Thymus (tissue), 11 donors: ENCODE results near the gene BRD7. TPM values are rescaled to one million over a fixed set of nuclear protein-coding genes. Genes with fewer than 3 reads are reported as not detected.

Experiments used
- DNase-seq, 9 donors: peaks; one replicate each; pipeline ENCODE4 v3.0.0-alpha.2; 2013; ENCODE audit warnings: low spot score in 9 of 9, low read depth in 6 of 9, missing footprints in 1 of 9
- H3K27ac ChIP-seq, 2 donors: one replicate each; pipeline ENCODE4 v1.5.1; 2013; ENCODE audit warnings: control low read depth in 1 of 2, low read depth in 1 of 2, low read length in 1 of 2, mild to moderate bottlenecking in 1 of 2, moderate library complexity in 1 of 2
- H3K27me3 ChIP-seq, 2 donors: one replicate each; pipeline ENCODE4 v1.5.1; 2013; ENCODE audit warnings: low read length in 1 of 2; ENCODE audit not compliant: control insufficient read depth in 2 of 2, insufficient read depth in 1 of 2
- H3K36me3 ChIP-seq, 2 donors: one replicate each; pipeline ENCODE4 v1.5.1; 2013; ENCODE audit warnings: low read length in 1 of 2, mild to moderate bottlenecking in 1 of 2, moderate library complexity in 1 of 2; ENCODE audit not compliant: control insufficient read depth in 2 of 2, insufficient read depth in 2 of 2
- H3K4me1 ChIP-seq, 2 donors: one replicate each; pipeline ENCODE4 v1.5.1; 2013; ENCODE audit warnings: low read length in 2 of 2; ENCODE audit not compliant: control insufficient read depth in 2 of 2, insufficient read depth in 2 of 2
- H3K4me3 ChIP-seq, 2 donors: one replicate each; pipeline ENCODE4 v1.5.1; 2013; ENCODE audit warnings: low read length in 2 of 2, control low read depth in 1 of 2, mild to moderate bottlenecking in 1 of 2
- H3K9me3 ChIP-seq, 2 donors: one replicate each; pipeline ENCODE4 v1.5.1; 2013; ENCODE audit warnings: low read length in 1 of 2, mild to moderate bottlenecking in 1 of 2; ENCODE audit not compliant: control insufficient read depth in 2 of 2, insufficient read depth in 1 of 2
- WGBS: extraction: QIAGEN DNeasy Blood & Tissue Kit; methylation state at CpG from one replicate; pipeline ENCODE4 v1.1.7; 2013; 5-methylcytosine and 5-hydroxymethylcytosine counted together
- polyA plus RNA-seq: library from polyadenylated mRNA; stranded (reverse); fragments of 200-250 nt; gene quantifications from one replicate; pipeline ENCODE4 v1.2.3, GENCODE V29; 2013
- total RNA-seq: library from RNA; stranded (reverse); fragments of 120-200 nt; gene quantifications from one replicate; pipeline ENCODE4 v1.2.4, GENCODE V29; 2013
- donor health status: healthy.

Gene BRD7
- total and polyA plus RNA-seq, 2 donors = 58.8 to 88.3 TPM

DNA sequence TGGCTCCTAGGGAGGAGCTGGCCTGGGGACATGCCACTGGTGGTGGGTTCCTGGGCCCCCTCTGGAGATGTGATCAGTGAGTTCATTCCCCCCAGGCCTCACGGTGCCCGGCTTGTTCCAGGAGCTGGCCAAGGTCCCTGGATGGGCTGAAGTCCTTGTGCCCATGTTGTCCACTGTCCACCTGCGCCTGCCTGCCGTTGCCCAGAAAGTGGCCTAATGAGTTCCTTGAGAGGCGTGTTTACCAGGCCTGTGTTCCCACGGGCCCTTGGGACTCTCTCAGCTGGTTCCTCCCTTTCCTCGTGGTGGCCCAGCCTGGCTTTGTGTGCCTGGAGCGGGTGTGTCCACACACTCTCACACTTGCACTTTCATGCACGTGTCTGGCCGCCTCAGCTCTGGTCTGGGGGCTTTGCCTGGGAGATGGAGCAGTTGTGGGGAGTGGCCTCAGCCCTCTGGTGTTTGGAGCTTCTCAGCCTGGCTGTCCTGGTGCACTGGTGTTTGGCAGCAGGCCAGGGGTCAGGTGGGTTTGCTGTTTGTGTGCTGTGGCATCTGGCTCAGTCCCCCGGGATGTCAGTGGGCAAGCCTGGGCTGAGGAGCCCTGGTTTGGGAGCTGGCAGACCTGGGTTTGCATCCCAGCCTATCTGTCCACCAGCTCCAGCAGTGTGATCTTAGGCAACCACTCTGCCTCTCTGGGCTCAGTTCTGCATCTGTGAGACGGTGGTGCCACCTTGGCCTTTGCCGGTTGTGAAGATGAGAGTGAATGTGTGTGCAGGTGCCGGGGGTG lies 84.5 kb downstream of the BRD7 start:
- Histone ChIP-seq H3K27ac (no peak overlapping the region), H3K4me1 (peaks cover 13 to 49% of the 10 kb centered on the region in 2 donors), H3K27me3 (no peaks in the 10 kb centered on the region), H3K4me3 (no peak overlapping the region), H3K9me3 (peaks cover 0 to 5% of the 10 kb centered on the region in 2 donors), H3K36me3 (peaks cover 11 to 12% of the 10 kb centered on the region in 2 donors)
- 48% methylated on average over 14 of the region's 14 CpGs for WGBS
- peak in 1 of 9 donors; percentile 46 for DNase-seq

DNA sequence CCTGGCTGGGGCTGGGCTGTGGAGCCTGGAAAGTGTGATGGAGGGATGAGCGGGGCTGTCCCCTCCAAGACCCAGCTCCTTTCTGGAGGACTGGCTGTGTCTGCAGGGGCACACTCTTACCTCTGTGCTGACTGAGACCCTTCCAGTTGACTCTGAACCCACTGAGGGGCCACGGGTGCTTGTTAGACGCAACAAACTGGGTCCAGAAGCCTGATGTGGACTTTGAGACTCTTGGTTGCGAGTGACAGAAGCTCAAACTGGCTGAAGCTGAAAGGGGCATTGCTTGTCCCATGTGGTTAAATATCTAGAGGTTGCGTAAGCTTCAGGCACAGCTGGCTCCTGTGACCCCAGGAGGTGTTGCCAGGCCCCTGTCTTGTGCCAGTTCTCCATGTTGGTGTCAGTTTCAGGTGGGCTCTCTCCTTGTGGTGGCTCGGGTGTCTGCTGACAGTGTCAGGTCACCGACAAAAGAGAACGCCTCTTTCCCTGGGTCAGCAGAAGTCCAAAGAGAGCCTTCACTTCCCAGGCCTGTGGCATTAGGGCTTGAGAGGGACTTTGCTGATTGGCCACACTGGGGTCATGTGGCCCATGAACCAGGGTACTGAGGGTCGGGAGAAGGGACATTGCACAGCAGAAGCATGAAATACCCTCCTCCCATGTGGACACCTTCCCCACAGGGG lies 85.7 kb downstream of the BRD7 start:
- Histone ChIP-seq H3K4me1 (peaks cover 13 to 51% of the 10 kb centered on the region in 2 donors), H3K27ac (peak overlapping the region in 1 of 2 donors; percentile 5), H3K4me3 (no peak overlapping the region), H3K36me3 (peaks cover 9 to 10% of the 10 kb centered on the region in 2 donors), H3K27me3 (no peaks in the 10 kb centered on the region), H3K9me3 (peaks cover 0 to 5% of the 10 kb centered on the region in 2 donors)
- WGBS = 86% methylated on average over 9 of the region's 9 CpGs
- DNase-seq = no peak

DNA sequence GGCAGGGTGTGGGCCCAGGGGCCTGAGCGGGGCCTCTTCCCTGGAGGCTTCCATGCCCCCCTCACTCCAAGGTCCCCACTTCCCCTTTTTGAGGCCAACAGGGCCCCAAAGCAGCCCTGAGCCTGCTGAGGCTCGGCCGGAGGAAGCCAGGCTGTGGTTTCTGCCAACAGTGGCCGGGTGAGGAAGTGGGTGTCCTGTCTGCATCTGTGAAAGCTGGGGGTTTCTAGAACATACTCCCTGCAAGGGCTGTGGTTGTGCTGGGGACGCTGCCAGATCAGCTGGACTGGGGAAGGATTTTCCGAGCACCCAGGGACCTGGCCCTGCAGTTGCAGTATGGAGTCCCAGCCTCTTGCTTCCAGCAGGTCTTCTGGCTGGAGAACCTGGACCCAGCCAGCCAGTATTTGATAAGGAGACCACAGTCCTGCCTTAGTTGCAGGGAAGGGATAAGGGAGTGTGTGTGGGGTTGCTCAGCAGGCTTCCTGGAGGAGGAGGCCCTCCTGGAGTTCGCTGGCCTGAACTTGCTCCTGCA lies 86.7 kb downstream of the BRD7 start:
- peaks cover 13 to 55% of the 10 kb centered on the region in 2 donors for H3K4me1 ChIP-seq
- H3K9me3 ChIP-seq = peaks cover 0 to 5% of the 10 kb centered on the region in 2 donors
- DNase-seq = peak in 3 of 9 donors; percentile 42 to 68 (median 52)
- peak overlapping the region; percentile 19 to 55 for H3K27ac ChIP-seq
- no peak overlapping the region for H3K4me3 ChIP-seq
- no peaks in the 10 kb centered on the region for H3K27me3 ChIP-seq
- 12% methylated on average over 7 of the region's 7 CpGs for WGBS
- peaks cover 5 to 6% of the 10 kb centered on the region in 2 donors for H3K36me3 ChIP-seq

DNA sequence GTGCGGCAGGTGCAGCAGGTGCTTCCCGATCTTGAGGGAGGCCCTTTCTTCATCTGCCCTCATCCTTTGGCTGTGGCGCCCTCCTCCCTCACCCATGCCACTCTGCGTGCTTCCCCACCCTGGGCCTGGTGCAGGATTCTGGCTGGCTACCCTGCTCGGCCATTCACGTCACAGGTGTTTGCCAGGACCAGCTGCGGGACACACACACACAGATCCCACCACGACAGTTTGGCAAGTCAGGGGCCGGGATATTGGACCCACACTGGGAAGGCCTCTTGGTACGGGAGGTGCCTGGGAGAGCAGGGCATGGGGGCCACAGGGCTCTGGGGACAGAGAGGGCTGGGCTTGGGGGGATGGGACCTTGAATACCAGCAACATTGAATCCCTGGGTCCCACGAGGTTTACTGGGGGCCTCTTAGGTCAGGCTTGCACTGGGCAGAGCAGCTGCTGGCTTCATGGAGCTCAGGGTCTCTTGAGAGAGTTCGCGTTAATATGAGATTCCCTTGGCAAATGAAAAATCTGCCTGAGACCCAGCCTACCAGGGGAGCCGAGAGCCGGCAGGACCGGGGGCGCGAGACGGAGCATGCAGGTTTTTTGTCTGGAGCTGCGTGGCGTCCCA lies 87.3 kb downstream of the BRD7 start:
- peak overlapping the region; percentile 19 to 55 for H3K27ac ChIP-seq
- H3K27me3 ChIP-seq = no peaks in the 10 kb centered on the region
- H3K9me3 ChIP-seq = peaks cover 0 to 3% of the 10 kb centered on the region in 2 donors
- peaks cover 13 to 55% of the 10 kb centered on the region in 2 donors for H3K4me1 ChIP-seq
- 36% methylated on average over 21 of the region's 21 CpGs for WGBS
- H3K36me3 ChIP-seq = peaks cover 2 to 4% of the 10 kb centered on the region in 2 donors
- no peak overlapping the region for H3K4me3 ChIP-seq
- no peak for DNase-seq

- Histone ChIP-seq H3K27ac (no peak overlapping the region), H3K4me1 (peaks cover 13 to 55% of the 10 kb centered on the region in 2 donors)
- 90% methylated on average over 5 of the region's 5 CpGs for WGBS
Observed at GRCh38 chr16:50280932-50281331, 87.9 kb downstream of the BRD7 start.

DNA sequence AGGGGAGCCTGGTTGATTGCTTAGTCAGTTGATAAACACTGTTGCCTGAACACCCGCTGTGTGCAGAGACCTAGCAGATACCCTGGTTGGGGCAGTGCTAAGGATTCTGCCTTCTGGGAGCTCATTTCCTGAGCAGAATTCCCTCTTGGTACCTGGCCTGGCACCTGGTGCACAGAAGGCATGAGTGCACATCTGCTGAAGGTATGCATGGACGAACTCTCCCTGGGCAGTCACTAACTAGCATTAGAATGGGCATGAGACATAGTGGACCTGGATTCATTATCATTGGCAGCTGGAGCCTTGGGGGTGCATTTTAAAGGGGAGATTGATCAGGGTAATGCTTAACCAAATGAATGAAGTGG lies 89.3 kb downstream of the BRD7 start:
- Histone ChIP-seq H3K27ac (no peak overlapping the region), H3K9me3 (no peaks in the 10 kb centered on the region), H3K27me3 (no peaks in the 10 kb centered on the region), H3K4me1 (peaks cover 21 to 61% of the 10 kb centered on the region in 2 donors), H3K4me3 (no peak overlapping the region), H3K36me3 (peaks cover 0 to 2% of the 10 kb centered on the region in 2 donors)
- no peak for DNase-seq
- 88% methylated on average over 2 of the region's 2 CpGs for WGBS

More at GRCh38 chr16:50280932-50281331, 87.9 kb downstream of the BRD7 start:
- Histone ChIP-seq H3K27me3 (no peaks in the 10 kb centered on the region), H3K9me3 (no peaks in the 10 kb centered on the region), H3K4me3 (no peak overlapping the region), H3K36me3 (peaks cover 0 to 2% of the 10 kb centered on the region in 2 donors)
- DNase-seq = no peak

DNA sequence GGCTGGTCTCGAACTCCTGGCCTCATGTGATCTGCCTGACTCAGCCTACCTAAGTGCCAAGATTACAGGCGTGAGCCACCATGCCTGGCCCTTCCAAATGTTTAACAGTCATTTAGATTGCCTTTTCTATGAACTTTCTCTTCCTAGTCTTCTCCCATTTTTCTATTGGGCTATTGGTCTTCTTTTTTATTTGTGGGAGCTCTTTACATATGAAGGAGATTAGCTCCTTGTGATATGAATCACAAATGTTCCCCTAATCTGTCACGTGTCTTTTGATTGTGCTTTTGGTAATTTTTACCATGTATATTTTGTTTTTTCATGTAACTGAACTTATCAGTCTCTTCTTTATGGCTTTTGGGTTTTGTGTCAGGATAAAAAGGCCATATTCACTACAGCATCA lies 90.5 kb downstream of the BRD7 start:
- 86% methylated on average over 3 of the region's 3 CpGs for WGBS
- no peak overlapping the region for H3K27ac ChIP-seq
- peaks cover 24 to 60% of the 10 kb centered on the region in 2 donors for H3K4me1 ChIP-seq

GRCh38 chr16:50276801-50277555 lies 91.8 kb downstream of the BRD7 start:
- H3K9me3 ChIP-seq = no peaks in the 10 kb centered on the region
- no peak for DNase-seq
- peaks cover 18 to 56% of the 10 kb centered on the region in 2 donors for H3K4me1 ChIP-seq
- no peak overlapping the region for H3K4me3 ChIP-seq
- H3K27me3 ChIP-seq = no peaks in the 10 kb centered on the region
- no peaks in the 10 kb centered on the region for H3K36me3 ChIP-seq
- no peak overlapping the region for H3K27ac ChIP-seq
- WGBS = 98% methylated on average over 4 of the region's 4 CpGs

More for the DNA sequence above, 90.5 kb downstream of the BRD7 start:
- Histone ChIP-seq H3K4me3 (no peak overlapping the region), H3K36me3 (peaks cover 0 to 2% of the 10 kb centered on the region in 2 donors), H3K27me3 (no peaks in the 10 kb centered on the region), H3K9me3 (no peaks in the 10 kb centered on the region)
- DNase-seq = no peak
